IMR-90 (cell line): ENCODE data around the gene USP20. TPM values are rescaled to one million over a fixed set of nuclear protein-coding genes. Genes with fewer than 3 reads are reported as not detected.

ENCODE experiments used
- ATAC-seq: fragments of 200-7000 bp; cut with Tn5 transposase; 2 replicates; pipeline ENCODE4 v1.9.1; 2020; ENCODE audit warnings: low read depth, mild to moderate bottlenecking, moderate library complexity
- BruUV-seq: library from RNA; stranded (reverse); fragments of 400-500 nt; replicated peaks from 2 replicates; lab custom pipeline; 2021; lab: Mats Ljungman, UMichigan
- CTCF ChIA-PET: fragments of 300-600 bp; formaldehyde crosslinking; extraction: SDS; loops from one replicate; lab custom pipeline; 2021; ENCODE audit warnings: antibody characterized with exemption; lab: Yijun Ruan, JAX
- POLR2A ChIA-PET: fragments of 300-600 bp; sonication (Branson Sonifier 250); formaldehyde crosslinking; loops from one replicate; lab custom pipeline; 2022; ENCODE audit warnings: antibody characterized with exemption; ENCODE audit not compliant: unreplicated experiment; lab: Charles Lee
- DNase-seq: peaks from one replicate; pipeline ENCODE4 v3.0.0; 2013
- H2AFZ ChIP-seq: replicated peaks from 2 replicates; pipeline ENCODE3; 2013; ENCODE audit warnings: low read length, mild to moderate bottlenecking; ENCODE audit not compliant: poor library complexity
- H2AK5ac ChIP-seq: 2 replicates; pipeline ENCODE4 v1.6.1; 2013; ENCODE audit warnings: low read depth, low read length, inconsistent platforms
- H2AK9ac ChIP-seq: replicated peaks from 2 replicates; pipeline ENCODE3; 2013; ENCODE audit warnings: mild to moderate bottlenecking, low read depth, low read length, moderate library complexity; ENCODE audit not compliant: poor library complexity
- H2BK120ac ChIP-seq: 2 replicates; pipeline ENCODE4 v1.6.1; 2013; ENCODE audit warnings: low read depth, low read length, inconsistent platforms
- H2BK15ac ChIP-seq: 3 replicates; pipeline ENCODE4 v1.6.1; 2013; ENCODE audit warnings: low read depth, low read length, inconsistent platforms
- H2BK20ac ChIP-seq: 2 replicates; pipeline ENCODE4 v1.6.1; 2013; ENCODE audit warnings: low read depth, mild to moderate bottlenecking, inconsistent platforms, low read length, moderate library complexity
- H2BK5ac ChIP-seq: 2 replicates; pipeline ENCODE4 v1.6.1; 2013; ENCODE audit warnings: mild to moderate bottlenecking, low read depth, low read length, inconsistent platforms; ENCODE audit not compliant: poor library complexity, severe bottlenecking
- H3K14ac ChIP-seq: replicated peaks from 2 replicates; pipeline ENCODE4 v1.6.1; 2013; ENCODE audit warnings: low read depth, low read length, inconsistent platforms
- H3K18ac ChIP-seq: 2 replicates; pipeline ENCODE4 v1.6.1; 2013; ENCODE audit warnings: low read depth, low read length, control low read depth
- H3K23ac ChIP-seq: 2 replicates; pipeline ENCODE4 v1.6.1; 2013; ENCODE audit warnings: low read depth, low read length, inconsistent platforms
- H3K27ac ChIP-seq: 2 replicates; pipeline ENCODE4 v1.5.1; 2013; ENCODE audit warnings: mild to moderate bottlenecking, control low read depth, low read length; ENCODE audit not compliant: insufficient read depth
- H3K27me3 ChIP-seq: 2 replicates; pipeline ENCODE4 v1.6.1; 2013; ENCODE audit warnings: low read length; ENCODE audit not compliant: control insufficient read depth, insufficient read depth
- H3K36me3 ChIP-seq: 2 replicates; pipeline ENCODE4 v1.6.1; 2013; ENCODE audit warnings: low read length, mixed read lengths; ENCODE audit not compliant: control insufficient read depth, insufficient read depth
- H3K4ac ChIP-seq: 2 replicates; pipeline ENCODE4 v1.6.1; 2013; ENCODE audit warnings: low read depth, low read length, inconsistent platforms
- H3K4me1 ChIP-seq: 2 replicates; pipeline ENCODE4 v1.6.1; 2013; ENCODE audit warnings: low read length, mixed read lengths; ENCODE audit not compliant: control insufficient read depth, insufficient read depth
- H3K4me2 ChIP-seq: 2 replicates; pipeline ENCODE4 v1.6.1; 2013; ENCODE audit warnings: low read depth, mild to moderate bottlenecking, control low read depth, low read length, moderate library complexity
- H3K4me3 ChIP-seq: 2 replicates; pipeline ENCODE4 v1.5.1; 2013; ENCODE audit warnings: low read depth, mild to moderate bottlenecking, control low read depth, low read length, moderate library complexity; ENCODE audit not compliant: insufficient read depth
- H3K56ac ChIP-seq: 2 replicates; pipeline ENCODE4 v1.6.1; 2013; ENCODE audit warnings: low read length, inconsistent platforms; ENCODE audit not compliant: insufficient read depth; ENCODE audit errors: extremely low read depth
- H3K79me1 ChIP-seq, 2 experiments: 2 replicates each; pipeline ENCODE4 v1.6.1; 2013; ENCODE audit warnings: low read length in 2 of 2, inconsistent platforms in 1 of 2, low read depth in 1 of 2
- H3K9ac ChIP-seq: 2 replicates; pipeline ENCODE4 v1.6.1; 2013; ENCODE audit warnings: low read depth, low read length, control low read depth
- H3K9me1 ChIP-seq: 2 replicates; pipeline ENCODE4 v1.6.1; 2013; ENCODE audit warnings: low read length, inconsistent platforms; ENCODE audit not compliant: insufficient read depth
- H3K9me3 ChIP-seq: 2 replicates; pipeline ENCODE4 v1.6.1; 2013; ENCODE audit warnings: low read length; ENCODE audit not compliant: control insufficient read depth, insufficient read depth
- H4K20me1 ChIP-seq: 2 replicates; pipeline ENCODE4 v1.6.1; 2013; ENCODE audit warnings: low read length, inconsistent platforms; ENCODE audit not compliant: insufficient read depth
- H4K5ac ChIP-seq: 2 replicates; pipeline ENCODE4 v1.6.1; 2013; ENCODE audit warnings: mild to moderate bottlenecking, low read depth, low read length, control low read depth
- H4K8ac ChIP-seq, 2 experiments: 2 replicates each; pipeline ENCODE4 v1.6.1; 2013; ENCODE audit warnings: low read depth in 2 of 2, low read length in 2 of 2, control low read depth in 1 of 2, inconsistent platforms in 1 of 2
- H4K91ac ChIP-seq: 2 replicates; pipeline ENCODE4 v1.6.1; 2013; ENCODE audit warnings: low read depth, low read length, inconsistent platforms; ENCODE audit not compliant: insufficient read depth
- BHLHE40 ChIP-seq: fragments of 150-350 bp; IDR thresholded peaks from 2 replicates; pipeline ENCODE4 v1.6.1; 2016; ENCODE audit warnings: mild to moderate bottlenecking, low read depth, low read length
- CEBPB ChIP-seq: IDR thresholded peaks from 2 replicates; pipeline ENCODE4 v1.6.1; 2012; ENCODE audit warnings: low read depth, low read length, improper control_type of control experiment
- CHD1 ChIP-seq: IDR thresholded peaks from 2 replicates; pipeline ENCODE4 v1.6.1; 2012; ENCODE audit warnings: low read depth, low read length, improper control_type of control experiment
- FOS ChIP-seq: fragments of 150-350 bp; IDR thresholded peaks from 2 replicates; pipeline ENCODE4 v1.6.1; 2016; ENCODE audit warnings: low read depth, low read length
- MAFK ChIP-seq: IDR thresholded peaks from 2 replicates; pipeline ENCODE4 v1.6.1; 2012; ENCODE audit warnings: low read depth, low read length, improper control_type of control experiment
- MAZ ChIP-seq: IDR thresholded peaks from 2 replicates; pipeline ENCODE4 v1.6.1; 2012; ENCODE audit warnings: low read depth, mild to moderate bottlenecking, low read length, improper control_type of control experiment, moderate library complexity, borderline replicate concordance
- MXI1 ChIP-seq: IDR thresholded peaks from 2 replicates; pipeline ENCODE4 v1.6.1; 2012; ENCODE audit warnings: low read depth, mild to moderate bottlenecking, low read length, moderate library complexity, borderline replicate concordance
- NFE2L2 ChIP-seq: fragments of 150-350 bp; IDR thresholded peaks from 2 replicates; pipeline ENCODE4 v1.6.1; 2016; ENCODE audit warnings: low read depth, mild to moderate bottlenecking, low read length
- POLR2A ChIP-seq: IDR thresholded peaks from 2 replicates; pipeline ENCODE4 v1.6.1; 2012; ENCODE audit warnings: mild to moderate bottlenecking, low read depth, low read length
- RAD21 ChIP-seq: IDR thresholded peaks from 2 replicates; pipeline ENCODE4 v1.6.1; 2012; ENCODE audit warnings: low read length, improper control_type of control experiment
- RCOR1 ChIP-seq: IDR thresholded peaks from 2 replicates; pipeline ENCODE4 v1.6.1; 2012; ENCODE audit warnings: mild to moderate bottlenecking, low read length, improper control_type of control experiment; ENCODE audit not compliant: insufficient replicate concordance
- RFX5 ChIP-seq: IDR thresholded peaks from 2 replicates; pipeline ENCODE4 v1.8.0; 2012; ENCODE audit warnings: low read depth, mild to moderate bottlenecking, low read length, moderate library complexity
- SMC3 ChIP-seq: fragments of 150-350 bp; IDR thresholded peaks from 2 replicates; pipeline ENCODE4 v1.6.1; 2016; ENCODE audit warnings: low read depth, mild to moderate bottlenecking, antibody characterized with exemption, low read length, moderate library complexity
- WGBS, 2 experiments: methylation state at CpG; one replicate each; pipeline versions ENCODE4 v1.1.5 to v1.1.7; 2013; ENCODE audit warnings: missing lambda C conversion rate in 2 of 2; ENCODE audit not compliant: insufficient read length in 1 of 2; ENCODE audit errors: extremely low coverage in 2 of 2; 5-methylcytosine and 5-hydroxymethylcytosine counted together
- dilution Hi-C: fragments of 300-500 bp; cut with HindIII; formaldehyde crosslinking; loops from one replicate; pipeline ENCODE4 v1.14.3; 2018; ENCODE audit warnings: low sequenced_read_pairs; ENCODE audit not compliant: unreplicated experiment
- in situ Hi-C: fragments of 300-500 bp; cut with MboI; formaldehyde crosslinking; loops from 3 replicates; pipeline ENCODE4 v1.14.3; 2019; ENCODE audit warnings: low sequenced_read_pairs, inconsistent platforms, mixed read lengths
- intact Hi-C: fragments of 100-400 bp; cut with micrococcal nuclease; formaldehyde crosslinking; loops from 2 replicates; pipeline ENCODE4 v1.10.0; 2022
- polyA plus RNA-seq, 3 experiments: library from polyadenylated mRNA; depleted of rRNA; stranded (reverse); fragments of >200 nt; gene quantifications; 2 replicates each; pipeline ENCODE4 v1.2.3, GENCODE V29; 2012; ENCODE audit warnings: low replicate concordance in 1 of 3
- total RNA-seq: library from RNA; depleted of rRNA; stranded (reverse); fragments of >200 nt; gene quantifications from 2 replicates; pipeline ENCODE4 v1.2.3, GENCODE V29; 2012
- TF ChIP-seq, protein P1 (sequence below): fragments of 150-350 bp; IDR thresholded peaks from 2 replicates; pipeline ENCODE4 v1.6.1; 2017; ENCODE audit warnings: mild to moderate bottlenecking, antibody characterized with exemption, low read length, low read depth
- TF ChIP-seq, protein P2 (sequence below): conservative IDR thresholded peaks from 2 replicates; pipeline ENCODE4 v1.5.1; 2012; ENCODE audit warnings: mild to moderate bottlenecking, low read depth, low read length, improper control_type of control experiment

USP20 gene
- total and polyA plus RNA-seq, 2 of the 4 experiments (the other 2 are of a cell fraction), result 3.8 to 21.6 TPM

GRCh38 chr9:129880654-129881546, 45.6 kb downstream of the USP20 start:
- H2AFZ ChIP-seq, result no peak overlapping the region
- 47% methylated on average over 9 of the region's 28 CpGs; no CpG with 5 or more reads in 1 of the 2 experiments for WGBS, 2 experiments
- BruUV-seq, result no TSS peak
- H4K91ac ChIP-seq, result no peak overlapping the region
- no peaks in the 10 kb centered on the region for H3K27me3 ChIP-seq
- no peaks in the 10 kb centered on the region; a peak in 1 of 4 replicates for H3K79me1 ChIP-seq
- H3K9ac ChIP-seq, result no peak overlapping the region
- DNase-seq, result peak; percentile 32
- no peak overlapping the region for H3K27ac ChIP-seq
- H3K14ac ChIP-seq, result no peak overlapping the region
- H3K4me3 ChIP-seq, result no peak overlapping the region
- H4K8ac ChIP-seq, result no peak overlapping the region
- ChIA-PET POLR2A (no interaction called here), CTCF (no interaction called here)
- H4K5ac ChIP-seq, result no peak overlapping the region
- H2BK120ac ChIP-seq, result no peak overlapping the region
- no peak overlapping the region for H2BK15ac ChIP-seq
- H2BK5ac ChIP-seq, result no peak overlapping the region
- no peak overlapping the region for H3K4me2 ChIP-seq
- peaks cover 6% of the 10 kb centered on the region; the same call in 1 of the 2 replicates for H3K9me1 ChIP-seq
- H2AK9ac ChIP-seq, result no peak overlapping the region
- ATAC-seq, result no peak
- H3K4ac ChIP-seq, result no peak overlapping the region
- no peak overlapping the region for H2BK20ac ChIP-seq
- intact Hi-C loops (loop anchor here (10.0 kb wide), 1 partner anchor 354 kb away; no protein-coding TSS in a partner anchor), dilution Hi-C loops (no loop called here), in situ Hi-C loops (loop anchor here (25.0 kb wide), 1 partner anchor 181 kb away; the partner anchor contains the start of gene GPR107)
- peaks cover 11% of the 10 kb centered on the region for H3K4me1 ChIP-seq
- no peaks in the 10 kb centered on the region for H4K20me1 ChIP-seq
- no peak overlapping the region for H3K56ac ChIP-seq
- H3K23ac ChIP-seq, result no peak overlapping the region
- no peaks in the 10 kb centered on the region for H3K9me3 ChIP-seq
- peaks cover 34% of the 10 kb centered on the region; the same call in 1 of the 2 replicates for H3K36me3 ChIP-seq
- H2AK5ac ChIP-seq, result no peak overlapping the region
- no peak overlapping the region for H3K18ac ChIP-seq
- TF ChIP-seq RFX5 (no peak), MAZ (no peak), RCOR1 (no peak), MAFK (no peak), BHLHE40 (no peak), MXI1 (no peak), FOS (no peak), SMC3 (no peak), CEBPB (no peak), RAD21 (no peak), NFE2L2 (no peak), CHD1 (no peak), POLR2A (no peak)
- TF ChIP-seq, protein P1, sequence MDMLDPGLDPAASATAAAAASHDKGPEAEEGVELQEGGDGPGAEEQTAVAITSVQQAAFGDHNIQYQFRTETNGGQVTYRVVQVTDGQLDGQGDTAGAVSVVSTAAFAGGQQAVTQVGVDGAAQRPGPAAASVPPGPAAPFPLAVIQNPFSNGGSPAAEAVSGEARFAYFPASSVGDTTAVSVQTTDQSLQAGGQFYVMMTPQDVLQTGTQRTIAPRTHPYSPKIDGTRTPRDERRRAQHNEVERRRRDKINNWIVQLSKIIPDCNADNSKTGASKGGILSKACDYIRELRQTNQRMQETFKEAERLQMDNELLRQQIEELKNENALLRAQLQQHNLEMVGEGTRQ, result no peak
- TF ChIP-seq, protein P2, sequence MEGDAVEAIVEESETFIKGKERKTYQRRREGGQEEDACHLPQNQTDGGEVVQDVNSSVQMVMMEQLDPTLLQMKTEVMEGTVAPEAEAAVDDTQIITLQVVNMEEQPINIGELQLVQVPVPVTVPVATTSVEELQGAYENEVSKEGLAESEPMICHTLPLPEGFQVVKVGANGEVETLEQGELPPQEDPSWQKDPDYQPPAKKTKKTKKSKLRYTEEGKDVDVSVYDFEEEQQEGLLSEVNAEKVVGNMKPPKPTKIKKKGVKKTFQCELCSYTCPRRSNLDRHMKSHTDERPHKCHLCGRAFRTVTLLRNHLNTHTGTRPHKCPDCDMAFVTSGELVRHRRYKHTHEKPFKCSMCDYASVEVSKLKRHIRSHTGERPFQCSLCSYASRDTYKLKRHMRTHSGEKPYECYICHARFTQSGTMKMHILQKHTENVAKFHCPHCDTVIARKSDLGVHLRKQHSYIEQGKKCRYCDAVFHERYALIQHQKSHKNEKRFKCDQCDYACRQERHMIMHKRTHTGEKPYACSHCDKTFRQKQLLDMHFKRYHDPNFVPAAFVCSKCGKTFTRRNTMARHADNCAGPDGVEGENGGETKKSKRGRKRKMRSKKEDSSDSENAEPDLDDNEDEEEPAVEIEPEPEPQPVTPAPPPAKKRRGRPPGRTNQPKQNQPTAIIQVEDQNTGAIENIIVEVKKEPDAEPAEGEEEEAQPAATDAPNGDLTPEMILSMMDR, result no peak
